Erythroblast (primary cell): ENCODE measurements around the gene ERLIN1.

Experiments used
- DNase-seq, 2 experiments: peaks; one replicate each; lab custom pipeline; 2025; lab: John Stamatoyannopoulos, UW
- GATA1 ChIP-seq: IDR thresholded peaks from 2 replicates; pipeline ENCODE4 v1.6.1; 2011; ENCODE audit warnings: low read depth, mild to moderate bottlenecking, control low read depth, low read length, moderate library complexity
- POLR2A ChIP-seq: IDR thresholded peaks from 2 replicates; pipeline ENCODE4 v1.6.1; 2011; ENCODE audit warnings: mild to moderate bottlenecking, low read length

ERLIN1 gene

GRCh38 chr10:100158044-100158805, 27.6 kb downstream of the ERLIN1 start:
- TF ChIP-seq GATA1: no peak
- no peak for TF ChIP-seq POLR2A
- DNase-seq: no peak

GRCh38 chr10:100157156-100157555, 28.7 kb downstream of the ERLIN1 start:
- no peak for TF ChIP-seq GATA1
- no peak for DNase-seq

- no peak for TF ChIP-seq GATA1
- TF ChIP-seq POLR2A: no peak
- no peak for DNase-seq
These were observed 29.9 kb downstream of the ERLIN1 start for GRCh38 chr10:100155936-100156335.

GRCh38 chr10:100154666-100155065, 31.2 kb downstream of the ERLIN1 start:
- no peak for DNase-seq
- TF ChIP-seq GATA1 (no peak), POLR2A (no peak)

GRCh38 chr10:100153239-100153825, 32.5 kb downstream of the ERLIN1 start:
- TF ChIP-seq GATA1 (no peak), POLR2A (no peak)
- DNase-seq: no peak

GRCh38 chr10:100151723-100152300, 34.0 kb downstream of the ERLIN1 start:
- peak in 1 of 2 experiments; percentile 17 for DNase-seq

GRCh38 chr10:100148353-100149211, 37.2 kb downstream of the ERLIN1 start:
- DNase-seq: no peak
- TF ChIP-seq GATA1 (no peak), POLR2A (no peak)

More at GRCh38 chr10:100151723-100152300, 34.0 kb downstream of the ERLIN1 start:
- no peak for TF ChIP-seq POLR2A
- no peak for TF ChIP-seq GATA1

GRCh38 chr10:100146875-100147650, 38.8 kb downstream of the ERLIN1 start:
- TF ChIP-seq GATA1 (no peak), POLR2A (no peak)
- DNase-seq: no peak

- TF ChIP-seq POLR2A (no peak), GATA1 (no peak)
- DNase-seq: no peak
These were observed 39.4 kb downstream of the ERLIN1 start for GRCh38 chr10:100146398-100146797.

GRCh38 chr10:100143756-100144155, 42.1 kb downstream of the ERLIN1 start:
- no peak for TF ChIP-seq POLR2A
- TF ChIP-seq GATA1: no peak
- no peak for DNase-seq

- no peak for DNase-seq
- TF ChIP-seq POLR2A: no peak
- no peak for TF ChIP-seq GATA1
These were observed 44.3 kb downstream of the ERLIN1 start for GRCh38 chr10:100141446-100142087.

- no peak for TF ChIP-seq GATA1
- TF ChIP-seq POLR2A: no peak
- DNase-seq: no peak
These were observed 45.8 kb downstream of the ERLIN1 start for GRCh38 chr10:100140070-100140469.
